Stimulated activated CD4-positive, alpha-beta T cell treated with anti-CD3 and anti-CD28 coated beads, Interleukin-4, amount 100 ng/mL, for 1 hour (primary cell): ENCODE measurements around the gene CPSF7.
"Not testable (repeated sequence)": the region's sequence is repeated elsewhere in the genome, so short reads cannot be mapped to it uniquely, and the experiment has no call there.

ENCODE experiments used
- DNase-seq: peaks from one replicate; pipeline ENCODE4 v3.0.0-alpha.2; 2020

Gene CPSF7, protein sequence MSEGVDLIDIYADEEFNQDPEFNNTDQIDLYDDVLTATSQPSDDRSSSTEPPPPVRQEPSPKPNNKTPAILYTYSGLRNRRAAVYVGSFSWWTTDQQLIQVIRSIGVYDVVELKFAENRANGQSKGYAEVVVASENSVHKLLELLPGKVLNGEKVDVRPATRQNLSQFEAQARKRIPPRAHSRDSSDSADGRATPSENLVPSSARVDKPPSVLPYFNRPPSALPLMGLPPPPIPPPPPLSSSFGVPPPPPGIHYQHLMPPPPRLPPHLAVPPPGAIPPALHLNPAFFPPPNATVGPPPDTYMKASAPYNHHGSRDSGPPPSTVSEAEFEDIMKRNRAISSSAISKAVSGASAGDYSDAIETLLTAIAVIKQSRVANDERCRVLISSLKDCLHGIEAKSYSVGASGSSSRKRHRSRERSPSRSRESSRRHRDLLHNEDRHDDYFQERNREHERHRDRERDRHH

DNA sequence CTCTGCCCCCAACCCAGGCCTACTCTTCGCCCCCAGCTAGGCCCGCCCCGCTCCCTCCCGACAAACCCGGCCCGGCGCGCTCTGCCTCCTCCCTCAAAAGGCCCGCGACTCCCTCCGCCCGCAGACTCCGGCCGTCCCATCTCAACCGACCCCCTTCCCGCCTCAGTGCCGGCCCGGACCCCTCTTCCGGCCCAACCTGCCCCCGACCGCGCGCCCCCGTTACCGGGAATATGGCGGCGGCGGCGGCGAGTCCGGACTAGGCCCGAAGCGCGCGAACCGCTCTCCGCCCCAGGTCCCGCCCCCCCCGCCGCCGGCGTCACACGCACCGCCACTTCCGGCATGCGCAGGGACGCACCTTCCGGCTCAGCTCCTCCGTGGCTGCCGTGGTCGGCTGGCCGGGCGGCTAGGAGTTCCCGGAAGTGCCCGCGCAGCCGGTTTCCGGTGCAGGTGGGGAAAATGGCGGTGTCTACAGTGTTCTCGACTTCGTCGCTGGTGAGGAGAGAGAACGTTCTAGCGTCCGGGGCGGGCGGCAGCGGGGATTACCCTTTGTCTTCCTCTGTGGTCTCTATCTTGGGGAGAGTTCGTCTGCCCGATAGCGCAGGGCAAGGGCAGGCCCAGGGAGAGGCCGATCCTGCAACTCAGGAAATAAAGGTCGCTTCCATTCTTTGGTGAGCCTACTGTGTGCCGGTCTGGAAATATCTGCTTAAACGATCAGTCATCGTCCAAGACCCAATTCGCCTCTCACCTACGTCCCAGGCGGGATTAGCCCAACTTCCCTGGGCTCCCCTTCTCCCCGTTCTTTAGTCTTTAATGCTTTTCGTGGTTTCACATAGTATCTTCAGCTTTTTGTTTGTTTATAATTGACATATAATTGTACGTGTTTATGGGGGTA, at the start of gene CPSF7, which contains the start of gene SDHAF2:
Gene CPSF7, minus strand, starts transcription at position 285 of the 892 bp plus-strand sequence. CDS start 740 bp downstream, outside the sequence.
Gene SDHAF2, plus strand, starts transcription at position 434 of the 892 bp plus-strand sequence. Its CDS starts 23 bp downstream, at position 457.
- DNase-seq, result peak; percentile 99

DNA sequence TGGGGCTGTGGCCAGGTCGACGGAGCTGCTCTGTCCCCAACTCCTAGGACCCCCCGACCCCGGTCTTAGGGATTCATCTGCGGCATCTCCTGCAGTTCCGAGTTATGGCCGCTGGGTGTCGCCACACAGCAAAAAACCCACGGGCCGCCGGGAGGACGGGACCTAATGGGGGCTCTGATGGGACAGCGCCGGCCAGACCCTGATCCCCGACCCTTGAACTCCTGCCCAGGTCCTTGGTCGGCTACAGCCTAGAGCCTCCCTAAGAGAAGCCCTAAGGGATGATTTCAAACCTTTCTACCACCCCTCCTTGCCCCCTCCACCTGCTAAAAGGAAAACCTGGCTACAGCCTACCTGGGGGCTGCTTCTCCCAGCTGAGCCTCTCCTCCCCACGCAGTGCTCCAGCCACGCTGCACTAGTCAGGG, 48.0 kb upstream of the CPSF7 start:
- peak; percentile 58 for DNase-seq

DNA sequence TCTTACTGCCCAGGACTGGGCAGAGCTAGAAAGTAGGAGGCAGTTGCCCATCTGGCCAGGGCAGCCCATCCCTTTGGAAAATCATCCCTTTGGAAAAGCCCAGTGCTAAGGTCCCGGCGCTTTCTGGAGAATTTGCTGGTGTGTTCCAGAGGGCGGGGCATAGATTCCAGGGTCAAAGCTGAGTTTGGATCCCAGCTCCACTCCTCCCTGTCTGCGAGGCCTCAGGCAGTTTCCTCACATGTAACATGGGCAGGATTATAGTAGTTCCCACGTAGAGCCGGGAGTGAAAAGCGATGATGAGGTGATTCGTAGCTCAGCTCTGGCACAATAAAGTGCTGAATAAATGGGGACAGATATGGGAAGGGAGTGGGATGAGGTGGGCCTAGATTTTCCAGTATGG, 47.4 kb upstream of the CPSF7 start:
- DNase-seq, result no peak

DNA sequence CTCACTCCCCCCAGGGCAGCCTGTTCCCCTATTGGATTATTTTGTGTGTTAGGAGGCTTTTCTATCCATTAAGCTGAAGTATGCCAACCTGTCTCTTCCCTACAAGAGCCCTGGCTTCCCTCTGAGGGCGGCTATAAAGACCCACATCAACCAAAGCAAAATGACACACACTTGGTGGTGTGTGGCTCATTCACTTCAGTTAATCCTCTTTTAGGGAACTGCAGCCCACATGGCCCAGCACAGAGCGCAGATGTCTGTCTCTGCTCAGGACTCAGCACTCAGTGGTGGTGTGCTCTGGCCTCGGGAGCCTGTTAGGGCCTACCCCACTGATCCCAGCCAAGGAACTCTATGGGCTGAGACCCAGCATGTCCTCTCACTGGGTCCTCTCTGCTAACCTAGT, 46.6 kb upstream of the CPSF7 start:
- DNase-seq, result no peak

DNA sequence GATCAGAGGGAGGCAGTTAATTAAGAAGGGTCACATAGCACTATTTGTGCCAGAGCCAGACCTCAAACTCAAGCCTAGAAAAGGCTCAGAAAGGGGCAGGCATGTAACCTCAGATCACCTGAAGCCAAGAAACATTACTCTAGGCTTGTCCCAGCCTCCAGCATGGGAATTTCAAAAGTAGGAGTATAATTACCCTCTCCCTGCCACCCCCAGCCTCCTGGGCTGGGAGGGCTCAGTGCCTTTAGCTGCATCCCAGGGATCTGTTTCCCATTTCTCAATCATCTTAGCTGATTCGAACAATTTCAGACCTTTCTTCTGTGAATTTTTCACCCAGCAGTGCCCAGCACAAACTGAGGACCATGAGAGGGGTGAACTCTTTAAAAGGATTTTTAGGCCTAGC, 45.7 kb upstream of the CPSF7 start:
- no peak for DNase-seq

DNA sequence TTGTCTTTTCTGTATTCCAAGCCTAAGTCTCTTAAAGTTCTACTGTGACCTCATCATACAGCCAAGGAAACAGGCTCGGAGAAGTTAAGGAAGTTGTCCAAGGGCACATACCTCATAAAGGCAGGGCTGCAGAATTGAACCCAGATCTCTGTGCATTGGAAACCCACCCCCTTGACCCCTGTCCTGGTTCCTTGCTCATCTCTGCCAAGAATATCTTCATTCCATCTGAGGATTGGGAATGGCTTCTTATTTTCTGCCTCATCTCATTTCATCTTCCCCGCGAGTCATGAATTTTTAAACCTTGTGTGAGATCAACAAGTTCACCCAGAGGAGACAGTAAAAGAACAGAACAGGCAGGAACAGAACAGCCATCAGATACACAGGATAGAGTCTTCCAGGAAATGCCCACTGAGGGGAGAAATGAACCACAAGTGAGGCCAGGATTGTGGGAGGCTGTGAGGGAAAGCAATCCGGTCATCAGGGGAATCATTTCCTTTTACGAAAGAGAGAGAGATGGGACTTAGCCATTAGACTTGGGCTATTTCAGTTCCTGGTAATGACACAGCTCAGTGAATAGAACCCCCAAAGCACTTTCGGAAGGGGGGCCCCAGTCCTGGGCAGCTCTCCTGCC, 44.4 kb upstream of the CPSF7 start:
- no peak for DNase-seq

DNA sequence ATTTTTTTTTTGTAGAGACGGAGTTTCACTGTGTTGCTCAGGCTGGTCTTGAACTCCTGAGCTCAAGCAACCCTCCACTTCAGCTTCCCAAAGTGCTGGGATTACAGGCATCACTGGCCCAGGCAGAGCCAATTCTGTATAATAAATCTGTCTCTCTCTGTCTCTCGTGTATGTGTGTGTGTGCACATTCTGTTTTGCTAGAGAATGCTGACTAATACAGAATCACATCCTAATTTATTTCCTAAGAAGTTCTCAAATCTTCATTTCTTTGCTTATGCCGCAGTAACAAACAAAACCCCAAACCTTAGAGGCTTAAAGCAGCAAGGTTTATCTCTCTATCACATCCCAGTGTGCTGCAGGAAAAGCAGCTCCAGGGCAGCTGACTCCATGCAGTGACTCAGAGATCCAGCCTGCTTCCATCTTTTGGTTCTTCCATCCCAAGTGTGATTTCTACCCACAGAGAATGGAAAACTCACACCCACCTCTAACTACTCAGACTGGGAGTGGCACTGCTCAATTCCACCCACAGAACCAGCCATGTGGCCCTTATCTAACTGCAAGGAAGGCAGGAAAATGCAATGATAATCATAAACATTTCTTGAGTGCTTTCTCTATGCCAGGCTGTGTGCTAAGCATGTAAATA, 43.7 kb upstream of the CPSF7 start:
- no peak for DNase-seq

DNA sequence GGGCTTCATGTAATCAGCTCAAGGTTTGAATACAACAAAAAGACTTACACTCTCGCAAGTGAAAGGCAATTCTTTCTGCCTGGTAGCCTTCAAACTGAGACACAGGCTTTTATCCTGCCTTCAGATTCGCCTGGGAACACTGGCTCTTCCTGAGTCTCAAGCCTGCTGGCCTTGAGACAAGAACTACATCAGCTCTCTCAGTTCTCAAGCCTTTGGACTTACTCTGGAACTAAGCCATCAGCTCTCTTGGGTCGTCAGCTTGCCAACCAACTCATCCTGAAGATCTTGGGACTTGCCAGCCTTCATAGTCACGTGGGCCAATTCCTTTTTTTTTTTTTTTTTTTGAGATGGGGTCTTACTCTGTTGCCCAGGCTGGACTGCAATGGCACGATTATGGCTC, 43.1 kb upstream of the CPSF7 start:
- no peak for DNase-seq

DNA sequence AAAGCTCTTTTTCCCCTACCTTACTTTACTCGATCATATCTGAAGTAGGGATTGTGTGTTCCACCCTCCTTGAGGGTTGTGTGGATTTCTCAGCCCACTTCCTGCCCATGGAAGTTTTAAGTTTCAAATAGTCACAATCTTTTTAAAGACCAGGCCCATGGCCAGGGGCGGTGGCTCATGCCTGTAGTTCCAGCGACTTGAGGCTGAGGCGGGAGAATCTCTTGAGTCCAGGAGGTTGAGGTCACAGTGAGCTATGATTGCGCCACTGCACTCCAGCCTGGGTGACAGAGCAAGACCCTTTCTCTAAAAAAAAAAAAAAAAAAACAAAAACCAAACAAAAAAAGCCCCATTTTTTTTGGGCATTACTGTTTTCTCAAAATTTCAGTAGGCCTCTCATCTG, 42.5 kb upstream of the CPSF7 start:
- no peak for DNase-seq

DNA sequence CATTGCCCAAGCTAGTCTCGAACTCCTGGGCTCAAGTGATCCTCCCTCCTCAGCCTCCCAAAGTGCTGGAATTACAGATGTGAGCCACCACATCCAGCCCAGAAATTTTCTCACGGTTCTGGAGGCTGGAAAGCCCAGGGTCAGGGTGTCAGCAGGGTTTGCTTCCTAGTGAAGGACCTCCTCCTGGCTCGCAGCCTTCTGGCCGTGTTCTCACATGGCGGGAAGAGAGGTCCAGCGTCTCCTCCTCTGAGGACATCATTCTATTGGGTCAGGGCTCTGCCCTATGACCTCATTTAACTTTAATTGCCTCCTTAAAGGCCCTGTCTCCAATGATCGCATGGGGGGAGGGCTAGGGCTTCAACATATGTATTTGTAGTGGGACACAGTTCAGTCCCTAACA, 38.2 kb upstream of the CPSF7 start:
- no peak for DNase-seq

DNA sequence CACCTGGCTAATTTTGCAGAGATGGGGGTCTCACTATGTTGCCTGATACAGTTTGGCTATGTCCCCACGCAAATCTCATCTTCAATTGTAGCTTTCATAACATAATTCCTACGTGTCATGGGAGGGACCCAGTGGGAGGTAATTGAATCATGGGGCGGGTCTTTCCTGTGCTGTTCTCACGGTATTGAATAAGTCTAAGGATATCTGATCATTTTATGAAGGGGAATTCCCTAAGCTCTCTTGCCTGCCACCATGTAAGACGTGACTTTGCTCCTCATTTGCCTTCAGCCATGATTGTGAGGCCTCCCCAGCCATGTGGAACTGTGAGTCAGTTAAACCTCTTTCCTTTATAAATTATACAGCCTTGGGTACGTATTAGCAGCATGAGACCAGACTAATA, 37.8 kb upstream of the CPSF7 start:
- not testable (repeated sequence) for DNase-seq

DNA sequence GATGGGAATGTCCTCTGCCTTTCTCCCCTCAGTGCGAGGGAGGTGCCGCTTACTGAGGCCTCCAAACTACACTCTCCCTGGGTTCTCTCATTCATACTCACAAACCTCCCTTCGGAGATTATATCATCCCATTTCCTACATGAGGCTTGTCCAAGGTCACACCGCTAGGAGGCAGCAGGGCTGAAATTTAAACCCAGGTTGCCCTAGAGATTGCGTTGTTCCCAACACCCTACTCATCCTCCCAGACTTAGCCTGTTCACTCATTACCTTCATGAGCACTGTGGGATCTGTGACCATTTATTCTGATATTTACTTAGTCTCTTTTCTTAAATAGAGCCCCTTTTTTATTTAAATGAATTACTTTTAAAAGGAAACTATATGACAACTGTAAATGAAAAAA, 31.2 kb upstream of the CPSF7 start:
- no peak for DNase-seq

DNA sequence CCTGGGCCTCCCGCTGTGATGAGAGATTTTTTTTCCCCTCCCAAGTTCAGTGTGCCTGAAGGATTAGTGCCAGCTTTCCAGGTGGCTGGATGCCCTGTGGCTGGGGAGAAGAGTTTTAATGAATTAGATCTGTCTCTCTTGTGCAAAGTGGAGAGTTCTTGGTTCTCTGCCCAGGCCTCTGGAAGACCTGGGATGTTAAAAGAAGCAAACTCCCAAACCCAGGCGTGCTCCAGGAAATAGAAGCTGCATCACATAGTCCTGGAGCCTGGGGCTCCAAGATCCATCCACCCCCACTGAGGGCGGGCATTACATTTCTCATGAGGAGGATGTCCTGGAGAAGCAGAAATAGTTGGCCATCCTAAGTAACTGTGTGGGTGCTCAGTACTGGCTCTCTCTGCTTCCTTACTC, 30.7 kb upstream of the CPSF7 start:
- no peak for DNase-seq

DNA sequence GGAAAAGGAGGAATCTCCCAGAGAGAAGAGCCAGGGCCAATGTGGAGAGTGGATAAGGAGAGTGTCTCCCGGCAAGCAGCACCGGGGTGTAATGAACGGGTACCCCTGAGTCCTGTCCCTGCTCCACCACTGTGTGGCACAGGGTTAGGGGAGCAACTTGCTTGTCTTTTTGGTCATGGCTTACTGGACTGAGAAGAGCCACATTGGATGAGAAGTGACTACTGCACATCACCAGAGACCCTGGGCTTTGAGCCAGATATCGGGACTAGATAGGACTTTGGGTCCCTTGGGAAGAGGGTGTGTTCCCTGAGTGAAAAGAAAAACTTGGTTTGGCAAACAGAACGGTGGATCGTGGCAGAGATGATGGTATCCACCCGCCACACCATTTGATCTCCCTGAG, 24.7 kb upstream of the CPSF7 start:
- DNase-seq, result no peak

DNA sequence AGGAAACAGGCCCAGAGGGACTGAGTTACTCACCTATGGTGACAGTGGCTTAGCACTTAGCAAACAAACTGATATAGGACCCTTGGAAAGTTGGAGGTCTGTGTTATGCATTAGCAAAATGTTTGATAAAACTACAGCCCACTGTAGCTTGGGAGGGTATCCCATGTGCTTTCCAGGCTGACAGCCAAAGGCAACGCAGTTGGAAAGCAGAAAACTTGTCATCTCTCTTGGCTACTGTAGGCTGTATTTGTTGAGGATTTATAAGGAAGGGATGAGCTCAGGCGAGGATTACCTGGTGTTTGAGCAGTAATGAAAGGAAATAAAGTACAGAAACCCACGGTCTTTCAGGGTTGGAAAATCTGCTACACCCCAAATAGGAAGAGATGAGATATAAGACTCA, 23.9 kb upstream of the CPSF7 start:
- no peak for DNase-seq

DNA sequence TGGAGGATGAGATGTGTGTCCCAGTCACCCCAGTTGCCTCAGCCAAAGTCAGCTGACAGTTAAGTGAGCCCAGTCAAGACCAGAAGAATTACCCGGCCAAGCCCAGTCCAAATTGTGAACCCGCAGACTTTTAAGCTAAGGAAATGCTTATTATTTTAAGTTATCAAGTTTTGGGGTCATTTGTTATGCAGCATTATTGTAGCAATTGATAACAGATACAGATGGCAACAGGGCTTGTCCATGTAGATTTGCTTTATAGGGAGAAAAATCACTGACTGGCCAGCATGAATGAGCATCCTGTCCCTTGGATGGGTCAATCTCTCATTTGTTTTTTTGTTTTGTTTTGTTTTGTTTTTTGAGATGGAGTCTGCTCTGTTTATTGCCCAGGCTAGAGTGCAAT, 23.1 kb upstream of the CPSF7 start:
- DNase-seq, result no peak

DNA sequence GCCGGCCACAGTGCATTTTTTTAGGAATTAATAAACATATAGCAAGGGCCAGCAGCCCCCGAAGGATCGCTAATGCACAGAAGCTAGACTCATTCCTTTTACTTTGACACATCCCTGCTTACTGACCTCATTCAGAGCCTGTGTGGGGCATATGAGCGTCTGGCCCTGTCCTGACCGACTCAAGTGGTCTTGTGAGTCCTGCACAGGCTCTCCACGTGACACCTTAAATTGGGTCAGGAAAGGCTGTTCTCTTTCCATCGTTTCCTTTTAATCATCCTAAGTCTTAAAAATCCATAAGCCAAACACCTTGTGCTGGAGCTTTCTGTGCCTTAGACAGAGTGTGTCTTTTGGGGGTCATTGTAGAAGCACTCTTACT, 18.8 kb upstream of the CPSF7 start:
- no peak for DNase-seq

DNA sequence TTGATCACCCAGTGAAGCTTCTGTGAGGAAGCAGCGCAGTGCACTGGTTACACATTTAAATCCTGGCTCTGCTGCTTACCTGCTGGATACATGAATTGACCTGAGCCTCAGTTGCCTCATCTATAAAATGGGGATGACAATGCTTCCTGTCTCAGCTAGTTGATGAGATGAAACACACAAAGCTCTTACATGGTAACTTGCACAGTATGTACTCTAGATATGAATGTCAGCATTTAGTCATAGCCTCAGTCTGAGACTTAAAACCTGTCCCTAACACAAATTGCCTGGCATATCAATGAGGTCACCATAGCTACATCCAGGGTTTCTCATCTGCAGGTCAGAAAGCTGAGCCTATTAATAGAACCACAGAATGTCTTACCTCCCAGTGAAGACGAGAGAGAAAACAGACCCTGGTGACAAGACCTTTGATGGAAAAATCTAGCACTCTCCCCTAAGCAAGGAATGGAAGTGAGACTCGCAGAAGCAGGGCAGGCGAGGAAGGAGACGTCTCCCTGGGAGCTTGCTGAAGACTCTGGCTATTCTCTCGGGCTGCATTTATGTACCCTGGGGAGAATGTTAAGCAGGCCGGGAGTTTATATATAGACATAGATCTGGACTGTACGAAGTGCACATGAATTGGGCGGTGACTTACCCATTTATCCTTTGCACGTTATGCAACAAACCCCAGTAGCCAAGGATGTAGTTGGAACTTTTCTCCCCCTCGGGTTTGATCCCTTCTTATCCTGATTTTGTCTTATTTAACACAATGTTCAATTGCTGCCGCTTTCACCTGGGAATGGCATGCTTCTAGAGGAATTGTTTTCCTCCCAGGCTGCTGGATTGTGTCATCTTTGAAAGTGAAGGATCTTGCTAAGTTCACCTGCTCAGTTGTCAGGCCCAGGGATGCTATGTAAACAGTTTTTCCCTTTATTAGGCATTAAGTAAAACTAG, 18.1 kb upstream of the CPSF7 start:
- no peak for DNase-seq

DNA sequence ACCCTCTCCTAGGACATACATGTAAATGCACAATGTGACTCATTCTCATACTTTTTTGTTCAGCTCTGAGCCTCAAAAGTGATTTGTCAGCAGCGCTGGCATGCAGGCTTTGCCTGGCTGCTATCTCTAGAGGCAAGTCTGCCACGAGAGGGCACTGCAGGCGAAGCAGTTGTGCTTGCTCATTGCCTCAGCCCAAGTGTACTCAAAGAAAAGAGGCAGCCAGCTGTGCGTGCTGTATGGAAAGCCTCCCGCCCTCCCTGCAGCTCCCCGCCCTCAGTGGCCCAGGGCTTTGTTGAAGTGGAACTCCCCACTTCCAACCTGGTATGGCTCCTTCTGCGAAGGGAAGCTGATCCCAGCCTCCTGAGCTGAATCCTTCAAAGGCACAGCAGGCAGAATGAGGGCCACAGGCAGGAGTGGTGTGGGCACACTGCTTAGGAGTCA, 16.5 kb upstream of the CPSF7 start:
- peak; percentile 87 for DNase-seq

DNA sequence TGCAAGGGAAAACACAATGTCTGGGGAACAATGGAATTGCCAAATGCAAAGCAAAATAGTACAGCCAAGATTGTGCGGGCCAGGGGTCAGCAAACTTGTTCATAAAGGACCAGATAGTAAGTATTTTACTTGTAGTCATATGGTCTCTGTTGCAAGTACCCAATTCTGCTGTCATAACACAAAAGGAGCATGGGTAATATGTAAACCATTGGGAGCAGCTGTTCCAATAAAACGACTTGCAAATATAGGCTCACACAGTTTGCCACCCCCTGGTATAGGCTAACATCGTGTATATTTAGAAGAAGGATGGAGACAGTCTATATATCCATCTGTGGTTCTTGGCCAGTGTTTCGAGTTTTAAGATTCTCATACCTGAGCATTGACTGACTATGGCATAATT, 15.7 kb upstream of the CPSF7 start:
- no peak for DNase-seq

DNA sequence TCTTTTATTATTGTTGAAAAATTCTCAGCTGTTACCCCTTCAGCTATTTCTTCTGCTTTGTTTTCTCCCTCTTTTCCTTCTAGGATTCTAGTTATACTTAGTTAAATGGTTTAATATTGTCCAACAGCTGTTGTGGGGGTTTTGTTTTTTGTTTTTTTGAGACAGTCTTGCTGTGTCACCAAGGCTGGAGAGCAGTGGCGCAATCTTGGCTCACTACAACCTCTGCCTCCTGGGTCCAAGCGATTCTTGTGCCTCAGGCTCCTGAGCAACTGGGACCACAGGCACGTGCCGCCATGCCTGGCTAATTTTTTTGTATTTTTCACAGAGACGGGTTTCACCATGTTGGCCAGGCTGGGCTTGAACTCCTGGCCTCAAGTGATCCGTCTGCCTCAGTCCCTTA, 12.8 kb upstream of the CPSF7 start:
- DNase-seq, result no peak

DNA sequence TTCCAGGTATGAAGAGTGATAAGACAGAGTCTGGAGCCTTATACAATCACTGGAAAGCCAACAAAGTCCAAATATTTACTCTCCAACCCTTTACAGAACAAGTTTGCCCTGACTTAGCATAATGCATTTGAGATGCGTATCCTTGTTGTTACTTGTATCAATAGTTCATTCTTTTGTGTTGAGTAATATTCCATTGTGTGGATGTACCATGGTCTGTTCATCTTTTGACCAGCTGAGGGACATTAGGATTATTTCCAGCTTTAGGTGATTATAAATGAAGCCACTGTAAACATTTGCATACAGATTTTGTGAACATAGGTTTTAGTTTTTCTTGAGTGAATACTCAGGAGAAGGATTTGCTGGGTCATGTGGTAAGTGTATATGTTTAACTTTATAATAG, 9.8 kb upstream of the CPSF7 start:
- DNase-seq, result no peak
